K562 (cell line): ENCODE data around the gene SETD3.

Source experiments
- BHLHE40 ChIP-seq: IDR thresholded peaks from 2 replicates; pipeline ENCODE4 v1.6.1; 2011; ENCODE audit warnings: low read length, improper control_type of control experiment
- CEBPB ChIP-seq: fragments of 450-650 bp; IDR thresholded peaks from 2 replicates; pipeline ENCODE4 v1.6.1; 2016; ENCODE audit warnings: missing genetic modification characterization, missing compliant biosample characterization
- FOS ChIP-seq: IDR thresholded peaks from 3 replicates; pipeline ENCODE4 v1.6.1; 2011; ENCODE audit not compliant: insufficient read length; ENCODE audit errors: extremely low read depth
- HCFC1 ChIP-seq: IDR thresholded peaks from 2 replicates; pipeline ENCODE4 v1.6.1; 2012; ENCODE audit warnings: low read depth, low read length, improper control_type of control experiment
- HDAC2 ChIP-seq: fragments of 450-650 bp; IDR thresholded peaks from 2 replicates; pipeline ENCODE4 v1.6.1; 2016; ENCODE audit warnings: mild to moderate bottlenecking
- MEIS2 ChIP-seq: fragments of 450-650 bp; IDR thresholded peaks from 2 replicates; pipeline ENCODE4 v1.6.1; 2014; ENCODE audit warnings: mild to moderate bottlenecking; ENCODE audit not compliant: partially characterized antibody
- PHF20 ChIP-seq: fragments of 450-650 bp; IDR thresholded peaks from 2 replicates; pipeline ENCODE4 v1.6.1; 2018; ENCODE audit not compliant: partially characterized antibody
- PTBP1 ChIP-seq: fragments of 200-400 bp; formaldehyde crosslinking; IDR thresholded peaks from 2 replicates; pipeline ENCODE4 v1.6.1; 2017; ENCODE audit warnings: low read depth, low read length
- SIN3A ChIP-seq, 2 experiments: fragments of 150-350 bp in 1 of 2; IDR thresholded peaks; 2 replicates each; pipeline ENCODE4 v1.6.1; 2011 to 2016; ENCODE audit warnings: borderline replicate concordance in 2 of 2, low read depth in 2 of 2, low read length in 2 of 2, mild to moderate bottlenecking in 2 of 2, moderate library complexity in 2 of 2; ENCODE audit not compliant: control insufficient read depth in 1 of 2
- SMAD3 ChIP-seq: fragments of 450-650 bp; formaldehyde crosslinking; conservative IDR thresholded peaks from 2 replicates; pipeline ENCODE4 v1.4.0; 2020; ENCODE audit warnings: mild to moderate bottlenecking
- SMC3 ChIP-seq: conservative IDR thresholded peaks from 2 replicates; pipeline ENCODE4 v1.6.1; 2011; ENCODE audit warnings: low read depth, low read length, improper control_type of control experiment; ENCODE audit not compliant: insufficient read depth
- SREBF2 ChIP-seq: sonication (generic); formaldehyde crosslinking; IDR thresholded peaks from 2 replicates; pipeline ENCODE4 v1.4.0; 2020; ENCODE audit warnings: mild to moderate bottlenecking, missing genetic modification reagents
- TRIM24 ChIP-seq, 2 experiments: fragments of 450-650 bp; IDR thresholded peaks; 2 replicates each; pipeline ENCODE4 v1.6.1; 2016
- YY1 ChIP-seq, 3 experiments: IDR thresholded peaks; 2 replicates each; pipeline ENCODE4 v1.6.1; 2011; ENCODE audit warnings: low read length in 2 of 3, mild to moderate bottlenecking in 2 of 3, moderate library complexity in 2 of 3, borderline replicate concordance in 1 of 3, control low read depth in 1 of 3, low read depth in 1 of 3; ENCODE audit not compliant: insufficient read depth in 3 of 3, insufficient replicate concordance in 2 of 3, control insufficient read depth in 1 of 3, insufficient read length in 1 of 3; ENCODE audit errors: extremely low read depth in 1 of 3

- TF ChIP-seq SREBF2 (CRISPR knock-in tag) (no peak), SMC3 (no peak), PTBP1 (no peak), TRIM24 (IDR thresholded peaks at IDR 0.05) (no peak), PHF20 (no peak), HCFC1 (no peak), MEIS2 (no peak), CEBPB (tag) (no peak), SMAD3 (CRISPR knock-in tag) (no peak), BHLHE40 (no peak), HDAC2 (no peak), FOS (no peak), SIN3A (IDR thresholded peaks at IDR 0.05; ENCODE audit: borderline replicate concordance in 2 of 2, control insufficient read depth in 1 of 2, low read depth in 2 of 2, low read length in 2 of 2) (no peak), YY1 (IDR thresholded peaks at IDR 0.05; ENCODE audit: borderline replicate concordance in 1 of 3, control insufficient read depth in 1 of 3, extremely low read depth in 1 of 3, insufficient read depth in 3 of 3, insufficient read length in 1 of 3, insufficient replicate concordance in 2 of 3, low read depth in 1 of 3, low read length in 2 of 3) (no peak)
Measured at GRCh38 chr14:99374964-99375363, 105.7 kb downstream of the SETD3 start.
